Measurements from ENCODE around the gene TNFRSF12A. TPM values are rescaled to one million over a fixed set of nuclear protein-coding genes. Genes with fewer than 3 reads are reported as not detected.
A peak's percentile ranks its signal among the peaks of the same experiment; 100 is the strongest.

TNFRSF12A gene
- total RNA-seq, 1 experiment from 2014 or later: 78.9 TPM

GRCh38 chr16:2970563-2970962 is 49.6 kb upstream of the TNFRSF12A start:
- ATAC-seq (no peak), DNase-seq (ENCODE audit: low spot score) (no peak)
- ChIA-PET POLR2A (interaction anchor here (1.0 to 2.0 kb wide), 9 partner anchors 11 to 878 kb away, joined by 3 to 11 read pairs (median 6); partner anchors contain the start of genes PKMYT1 and TNFRSF12A), CTCF (interaction anchor here (0.5 to 4.2 kb wide), 32 partner anchors 8 to 347 kb away, joined by 3 to 46 read pairs (median 5); partner anchors contain the start of genes CLDN9, FLYWCH1, FLYWCH2 and PKMYT1)
- no peaks in the 10 kb centered on the region for H3K9me3 Mint-ChIP-seq
- peak overlapping the region; percentile 61 for H3K4me3 Mint-ChIP-seq
- H3K27me3 Mint-ChIP-seq (ENCODE audit: low read depth): peaks cover 27% of the 10 kb centered on the region
- H3K36me3 Mint-ChIP-seq: peaks cover 9% of the 10 kb centered on the region; the same call in 1 of the 2 replicates
- peaks cover 23% of the 10 kb centered on the region for H3K4me1 Mint-ChIP-seq
- no peak overlapping the region; the same call in 1 of the 2 replicates for H3K27ac Mint-ChIP-seq
- TF ChIP-seq, protein P1, sequence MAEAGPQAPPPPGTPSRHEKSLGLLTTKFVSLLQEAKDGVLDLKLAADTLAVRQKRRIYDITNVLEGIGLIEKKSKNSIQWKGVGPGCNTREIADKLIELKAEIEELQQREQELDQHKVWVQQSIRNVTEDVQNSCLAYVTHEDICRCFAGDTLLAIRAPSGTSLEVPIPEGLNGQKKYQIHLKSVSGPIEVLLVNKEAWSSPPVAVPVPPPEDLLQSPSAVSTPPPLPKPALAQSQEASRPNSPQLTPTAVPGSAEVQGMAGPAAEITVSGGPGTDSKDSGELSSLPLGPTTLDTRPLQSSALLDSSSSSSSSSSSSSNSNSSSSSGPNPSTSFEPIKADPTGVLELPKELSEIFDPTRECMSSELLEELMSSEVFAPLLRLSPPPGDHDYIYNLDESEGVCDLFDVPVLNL (CRISPR knock-in tag; IDR thresholded peaks at IDR 0.05; ENCODE audit: borderline replicate concordance, low read depth): no peak
- TF ChIP-seq NFYB (CRISPR knock-in tag; conservative IDR thresholded peaks at IDR 0.05; ENCODE audit: low read depth) (no peak), TCF7 (CRISPR knock-in tag; IDR thresholded peaks at IDR 0.05; ENCODE audit: low read depth) (no peak)
- TF ChIP-seq, protein P2, sequence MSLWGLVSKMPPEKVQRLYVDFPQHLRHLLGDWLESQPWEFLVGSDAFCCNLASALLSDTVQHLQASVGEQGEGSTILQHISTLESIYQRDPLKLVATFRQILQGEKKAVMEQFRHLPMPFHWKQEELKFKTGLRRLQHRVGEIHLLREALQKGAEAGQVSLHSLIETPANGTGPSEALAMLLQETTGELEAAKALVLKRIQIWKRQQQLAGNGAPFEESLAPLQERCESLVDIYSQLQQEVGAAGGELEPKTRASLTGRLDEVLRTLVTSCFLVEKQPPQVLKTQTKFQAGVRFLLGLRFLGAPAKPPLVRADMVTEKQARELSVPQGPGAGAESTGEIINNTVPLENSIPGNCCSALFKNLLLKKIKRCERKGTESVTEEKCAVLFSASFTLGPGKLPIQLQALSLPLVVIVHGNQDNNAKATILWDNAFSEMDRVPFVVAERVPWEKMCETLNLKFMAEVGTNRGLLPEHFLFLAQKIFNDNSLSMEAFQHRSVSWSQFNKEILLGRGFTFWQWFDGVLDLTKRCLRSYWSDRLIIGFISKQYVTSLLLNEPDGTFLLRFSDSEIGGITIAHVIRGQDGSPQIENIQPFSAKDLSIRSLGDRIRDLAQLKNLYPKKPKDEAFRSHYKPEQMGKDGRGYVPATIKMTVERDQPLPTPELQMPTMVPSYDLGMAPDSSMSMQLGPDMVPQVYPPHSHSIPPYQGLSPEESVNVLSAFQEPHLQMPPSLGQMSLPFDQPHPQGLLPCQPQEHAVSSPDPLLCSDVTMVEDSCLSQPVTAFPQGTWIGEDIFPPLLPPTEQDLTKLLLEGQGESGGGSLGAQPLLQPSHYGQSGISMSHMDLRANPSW (CRISPR knock-in tag; conservative IDR thresholded peaks at IDR 0.05; ENCODE audit: low read depth): no peak

- ChIA-PET POLR2A (interaction anchor here (0.6 to 1.8 kb wide), 4 partner anchors 9 to 132 kb away, joined by 3 to 11 read pairs (median 6); partner anchors contain the start of genes PKMYT1 and TNFRSF12A), CTCF (interaction anchor here (1.5 to 4.2 kb wide), 4 partner anchors 11 to 60 kb away, joined by 4 to 28 read pairs (median 9); no protein-coding TSS in a partner anchor)
- DNase-seq (ENCODE audit: low spot score) (no peak), ATAC-seq (no peak)
- Mint-ChIP-seq H3K4me1 (peaks cover 23% of the 10 kb centered on the region), H3K27me3 (ENCODE audit: low read depth) (peaks cover 19% of the 10 kb centered on the region), H3K4me3 (peak overlapping the region; percentile 61), H3K9me3 (no peaks in the 10 kb centered on the region), H3K36me3 (peaks cover 9% of the 10 kb centered on the region; the same call in 1 of the 2 replicates), H3K27ac (no peak overlapping the region; the same call in 1 of the 2 replicates)
- TF ChIP-seq, protein P1 (CRISPR knock-in tag; IDR thresholded peaks at IDR 0.05; ENCODE audit: borderline replicate concordance, low read depth): peak; percentile 33; the same call in 1 of the 2 replicates
- TF ChIP-seq ELF4 (CRISPR knock-in tag; IDR thresholded peaks at IDR 0.05; ENCODE audit: low read depth) (no peak), CREM (CRISPR knock-in tag; IDR thresholded peaks at IDR 0.05) (no peak), FOXJ3 (CRISPR knock-in tag; IDR thresholded peaks at IDR 0.05; ENCODE audit: borderline replicate concordance) (no peak), NR2C2 (CRISPR knock-in tag; IDR thresholded peaks at IDR 0.05) (no peak), NFYB (CRISPR knock-in tag; conservative IDR thresholded peaks at IDR 0.05; ENCODE audit: low read depth) (no peak)
- TF ChIP-seq, protein P3, sequence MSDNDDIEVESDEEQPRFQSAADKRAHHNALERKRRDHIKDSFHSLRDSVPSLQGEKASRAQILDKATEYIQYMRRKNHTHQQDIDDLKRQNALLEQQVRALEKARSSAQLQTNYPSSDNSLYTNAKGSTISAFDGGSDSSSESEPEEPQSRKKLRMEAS (CRISPR knock-in tag; IDR thresholded peaks at IDR 0.05): no peak
- TF ChIP-seq, protein P4, sequence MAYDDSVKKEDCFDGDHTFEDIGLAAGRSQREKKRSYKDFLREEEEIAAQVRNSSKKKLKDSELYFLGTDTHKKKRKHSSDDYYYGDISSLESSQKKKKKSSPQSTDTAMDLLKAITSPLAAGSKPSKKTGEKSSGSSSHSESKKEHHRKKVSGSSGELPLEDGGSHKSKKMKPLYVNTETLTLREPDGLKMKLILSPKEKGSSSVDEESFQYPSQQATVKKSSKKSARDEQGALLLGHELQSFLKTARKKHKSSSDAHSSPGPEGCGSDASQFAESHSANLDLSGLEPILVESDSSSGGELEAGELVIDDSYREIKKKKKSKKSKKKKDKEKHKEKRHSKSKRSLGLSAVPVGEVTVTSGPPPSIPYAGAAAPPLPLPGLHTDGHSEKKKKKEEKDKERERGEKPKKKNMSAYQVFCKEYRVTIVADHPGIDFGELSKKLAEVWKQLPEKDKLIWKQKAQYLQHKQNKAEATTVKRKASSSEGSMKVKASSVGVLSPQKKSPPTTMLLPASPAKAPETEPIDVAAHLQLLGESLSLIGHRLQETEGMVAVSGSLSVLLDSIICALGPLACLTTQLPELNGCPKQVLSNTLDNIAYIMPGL (CRISPR knock-in tag; IDR thresholded peaks at IDR 0.05): no peak
These were observed 48.8 kb upstream of the TNFRSF12A start for GRCh38 chr16:2971134-2971984.
